Chondrocyte (in vitro differentiated cells): ENCODE measurements around the gene FIBCD1. TPM values are rescaled to one million over a fixed set of nuclear protein-coding genes. Genes with fewer than 3 reads are reported as not detected.

Experiments used
- DNase-seq: peaks from one replicate; pipeline ENCODE4 v3.0.0; 2021; ENCODE audit warnings: mixed read lengths, low spot score
- H3K27ac Mint-ChIP-seq: one replicate; pipeline ENCODE4 v1.8.0; 2021; ENCODE audit warnings: mild to moderate bottlenecking, moderate library complexity, mixed read lengths; ENCODE audit not compliant: unreplicated experiment
- H3K27me3 Mint-ChIP-seq: 2 replicates; pipeline ENCODE4 v1.8.0; 2021; ENCODE audit warnings: low read depth, mixed read lengths
- H3K36me3 Mint-ChIP-seq: 2 replicates; pipeline ENCODE4 v1.8.0; 2021; ENCODE audit warnings: low read depth, mixed read lengths
- H3K4me1 Mint-ChIP-seq: 2 replicates; pipeline ENCODE4 v1.8.0; 2021; ENCODE audit warnings: low read depth, mild to moderate bottlenecking, mixed read lengths
- H3K4me3 Mint-ChIP-seq: one replicate; pipeline ENCODE4 v1.8.0; 2021; ENCODE audit warnings: mild to moderate bottlenecking, moderate library complexity, mixed read lengths; ENCODE audit not compliant: unreplicated experiment
- H3K9me3 Mint-ChIP-seq: 2 replicates; pipeline ENCODE4 v1.8.0; 2021; ENCODE audit warnings: low read depth, mixed read lengths
- CTCF ChIP-seq: fragments of 200-600 bp; sonication (generic); IDR thresholded peaks from 2 replicates; pipeline ENCODE4 v1.5.0; 2021; ENCODE audit warnings: antibody characterized with exemption, mild to moderate bottlenecking, moderate library complexity
- total RNA-seq: library from RNA; stranded (reverse); gene quantifications from 3 replicates; pipeline ENCODE4 v1.2.1, GENCODE V29; 2021

The FIBCD1 gene
- total RNA-seq, 1 donor from 2014 or later = 8.3 TPM

GRCh38 chr9:130945173-130945572 is 6.1 kb upstream of the FIBCD1 start:
- DNase-seq = no peak
- Mint-ChIP-seq H3K4me3 (no peak overlapping the region), H3K9me3 (peaks cover 8% of the 10 kb centered on the region), H3K4me1 (peaks cover 26% of the 10 kb centered on the region), H3K27ac (no peak overlapping the region), H3K27me3 (peaks cover 8% of the 10 kb centered on the region), H3K36me3 (no peaks in the 10 kb centered on the region)
- TF ChIP-seq CTCF = no peak

DNA sequence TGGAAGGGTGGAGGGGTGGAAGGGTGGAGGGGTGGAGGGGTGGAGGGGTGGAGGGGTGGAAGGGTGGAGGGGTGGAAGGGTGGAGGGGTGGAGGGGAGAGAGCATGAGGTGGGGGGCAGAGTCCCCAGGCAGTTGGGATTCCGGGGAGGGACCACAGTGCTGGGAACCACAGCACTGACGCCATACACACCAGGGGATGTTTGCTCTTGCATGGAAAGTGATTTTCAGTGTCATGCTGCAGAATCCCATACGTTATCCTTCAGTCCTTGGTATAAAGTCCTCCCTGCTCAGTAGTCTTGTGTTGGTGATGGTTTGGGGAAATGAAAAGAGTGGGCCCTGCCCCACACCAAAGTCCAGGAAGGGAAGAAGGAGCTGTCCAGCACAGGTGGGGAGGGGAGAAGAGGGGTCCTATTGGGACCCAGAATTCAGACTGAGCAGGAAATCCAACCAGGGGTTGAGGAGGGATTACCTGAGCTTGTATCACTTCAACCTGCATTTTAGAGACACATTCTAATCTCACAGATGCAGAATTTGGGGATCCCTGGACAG is 5.5 kb upstream of the FIBCD1 start:
- Mint-ChIP-seq H3K4me1 (peaks cover 26% of the 10 kb centered on the region), H3K36me3 (no peaks in the 10 kb centered on the region), H3K9me3 (peaks cover 5% of the 10 kb centered on the region), H3K27me3 (peaks cover 8% of the 10 kb centered on the region), H3K27ac (no peak overlapping the region), H3K4me3 (no peak overlapping the region)
- DNase-seq = no peak
- no peak for TF ChIP-seq CTCF

GRCh38 chr9:130943777-130944176 is 4.7 kb upstream of the FIBCD1 start:
- peaks cover 27% of the 10 kb centered on the region for H3K4me1 Mint-ChIP-seq
- H3K4me3 Mint-ChIP-seq = no peak overlapping the region
- no peaks in the 10 kb centered on the region for H3K36me3 Mint-ChIP-seq
- H3K27ac Mint-ChIP-seq = no peak overlapping the region
- DNase-seq = no peak
- no peaks in the 10 kb centered on the region for H3K9me3 Mint-ChIP-seq
- H3K27me3 Mint-ChIP-seq = peaks cover 8% of the 10 kb centered on the region
- TF ChIP-seq CTCF = no peak

DNA sequence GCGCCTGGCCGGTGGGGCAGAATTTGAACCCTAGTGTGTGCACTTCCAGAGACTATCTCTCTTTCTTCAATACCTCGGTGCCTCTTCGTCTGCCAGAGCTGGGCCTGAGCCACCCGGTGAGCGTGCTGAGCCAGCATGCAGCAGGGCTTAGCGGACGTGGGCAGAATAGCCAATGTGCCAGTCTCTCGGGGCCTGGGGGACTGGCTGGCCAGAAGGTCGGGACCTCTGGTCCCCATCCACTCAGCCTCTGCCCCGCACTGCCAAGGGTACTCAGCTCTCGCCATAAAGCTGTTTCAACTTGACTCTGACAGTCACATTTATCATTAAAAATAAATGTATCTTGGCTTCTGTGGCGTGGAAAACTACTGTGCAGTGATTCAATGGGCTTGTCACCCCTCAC is 4.2 kb upstream of the FIBCD1 start:
- H3K27ac Mint-ChIP-seq = no peak overlapping the region
- no peak overlapping the region for H3K4me3 Mint-ChIP-seq
- peaks cover 8% of the 10 kb centered on the region for H3K27me3 Mint-ChIP-seq
- H3K9me3 Mint-ChIP-seq = no peaks in the 10 kb centered on the region
- no peaks in the 10 kb centered on the region for H3K36me3 Mint-ChIP-seq
- H3K4me1 Mint-ChIP-seq = peaks cover 28% of the 10 kb centered on the region
- no peak for DNase-seq
- no peak for TF ChIP-seq CTCF

GRCh38 chr9:130942679-130943078 is 3.6 kb upstream of the FIBCD1 start:
- Mint-ChIP-seq H3K4me1 (peaks cover 28% of the 10 kb centered on the region), H3K27ac (no peak overlapping the region)

More at GRCh38 chr9:130942679-130943078, 3.6 kb upstream of the FIBCD1 start:
- H3K36me3 Mint-ChIP-seq = no peaks in the 10 kb centered on the region
- DNase-seq = no peak
- H3K4me3 Mint-ChIP-seq = no peak overlapping the region
- no peak for TF ChIP-seq CTCF
- H3K27me3 Mint-ChIP-seq = peaks cover 8% of the 10 kb centered on the region
- H3K9me3 Mint-ChIP-seq = no peaks in the 10 kb centered on the region
